Kidney glomerular epithelial cell (primary cell): ENCODE results near the gene GIPC1.
A peak's percentile ranks its signal among the peaks of the same experiment; 100 is the strongest.

ENCODE experiments used
- DNase-seq: peaks from one replicate; lab custom pipeline; 2025; lab: John Stamatoyannopoulos, UW

GIPC1 gene

DNA sequence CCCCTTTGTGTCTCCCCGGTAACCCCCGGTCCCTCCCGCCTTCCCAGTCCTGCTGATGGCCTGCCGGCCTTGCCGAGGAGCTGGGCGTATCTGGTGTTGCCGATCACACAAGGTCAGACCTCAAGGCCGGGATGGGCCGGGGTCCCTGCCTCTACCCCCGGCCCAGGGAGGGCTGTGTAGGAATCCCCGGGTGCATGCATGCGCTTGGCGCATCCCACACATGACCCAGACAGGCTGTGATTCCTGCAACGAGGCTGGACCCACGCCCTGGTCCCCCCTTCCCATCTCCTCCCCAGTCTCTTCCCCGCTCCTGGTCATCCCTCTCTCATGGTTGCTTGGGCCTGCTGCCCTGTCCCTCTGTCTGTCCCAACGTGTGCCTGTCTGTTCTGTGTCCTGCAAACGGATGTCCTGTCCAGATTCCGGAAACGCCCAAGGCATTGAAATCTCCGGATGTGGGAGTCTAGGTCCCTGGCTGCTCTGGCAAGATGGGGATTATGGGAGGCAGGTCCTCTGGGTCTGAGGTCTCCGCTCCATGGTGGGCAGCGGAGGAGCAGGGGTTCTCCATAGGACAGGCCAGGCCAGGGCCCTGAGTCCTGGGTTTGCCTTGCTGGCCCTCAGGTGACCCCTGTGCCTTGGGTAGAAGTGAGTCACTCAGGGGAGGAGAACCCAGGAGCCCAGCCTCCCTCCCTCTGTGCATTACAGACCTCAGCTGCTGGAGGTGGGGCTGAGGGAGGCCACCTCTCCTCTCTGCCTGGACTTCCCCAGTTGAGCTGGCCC is 61.2 kb downstream of the GIPC1 start:
- DNase-seq = peak; percentile 80

DNA sequence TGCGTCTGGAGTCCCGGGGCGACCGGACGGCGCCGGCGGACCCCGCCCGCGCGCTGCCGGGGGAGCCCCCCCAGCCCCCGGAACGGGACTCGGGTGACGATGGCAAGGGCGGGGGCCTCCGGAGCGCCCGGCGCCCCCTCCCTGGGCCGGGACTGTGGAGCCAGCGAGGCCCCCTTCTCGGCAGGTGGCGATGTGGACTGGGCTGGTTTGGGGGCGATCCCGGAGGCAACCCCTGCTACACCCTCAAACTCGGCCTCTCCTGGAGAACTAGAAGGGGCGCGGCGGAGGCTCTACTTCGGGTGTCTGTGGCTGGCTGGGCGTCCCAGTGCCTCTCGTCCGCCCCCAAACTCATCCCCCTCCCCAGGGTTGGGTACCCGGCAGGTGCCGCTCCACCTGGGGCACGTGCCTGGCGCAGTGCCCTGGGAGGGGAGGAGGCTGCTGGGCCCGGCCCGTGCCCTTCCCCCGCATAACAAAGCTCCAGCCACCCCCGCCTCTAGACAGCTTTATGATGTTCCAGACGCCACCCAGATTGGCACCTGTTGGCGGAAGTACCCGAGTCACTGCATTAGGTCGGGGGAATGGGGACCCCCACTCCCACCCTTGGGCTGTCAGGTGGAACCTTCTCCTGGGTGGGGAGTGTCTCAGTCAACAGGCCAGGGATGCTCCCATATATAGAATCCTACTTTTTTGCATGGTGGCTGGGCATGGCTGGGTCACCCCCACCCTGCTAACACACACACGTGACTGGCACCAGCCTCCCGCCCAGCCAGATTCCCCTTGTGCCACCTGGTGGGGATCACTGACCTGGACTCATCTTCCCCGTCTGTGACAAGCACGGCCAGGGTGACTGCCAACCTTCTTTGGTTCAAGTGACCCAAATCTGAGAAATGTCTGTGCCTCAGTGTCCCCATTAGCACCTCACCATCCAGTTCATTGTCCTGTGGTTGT is 62.1 kb downstream of the GIPC1 start:
- peak; percentile 18 for DNase-seq

DNA sequence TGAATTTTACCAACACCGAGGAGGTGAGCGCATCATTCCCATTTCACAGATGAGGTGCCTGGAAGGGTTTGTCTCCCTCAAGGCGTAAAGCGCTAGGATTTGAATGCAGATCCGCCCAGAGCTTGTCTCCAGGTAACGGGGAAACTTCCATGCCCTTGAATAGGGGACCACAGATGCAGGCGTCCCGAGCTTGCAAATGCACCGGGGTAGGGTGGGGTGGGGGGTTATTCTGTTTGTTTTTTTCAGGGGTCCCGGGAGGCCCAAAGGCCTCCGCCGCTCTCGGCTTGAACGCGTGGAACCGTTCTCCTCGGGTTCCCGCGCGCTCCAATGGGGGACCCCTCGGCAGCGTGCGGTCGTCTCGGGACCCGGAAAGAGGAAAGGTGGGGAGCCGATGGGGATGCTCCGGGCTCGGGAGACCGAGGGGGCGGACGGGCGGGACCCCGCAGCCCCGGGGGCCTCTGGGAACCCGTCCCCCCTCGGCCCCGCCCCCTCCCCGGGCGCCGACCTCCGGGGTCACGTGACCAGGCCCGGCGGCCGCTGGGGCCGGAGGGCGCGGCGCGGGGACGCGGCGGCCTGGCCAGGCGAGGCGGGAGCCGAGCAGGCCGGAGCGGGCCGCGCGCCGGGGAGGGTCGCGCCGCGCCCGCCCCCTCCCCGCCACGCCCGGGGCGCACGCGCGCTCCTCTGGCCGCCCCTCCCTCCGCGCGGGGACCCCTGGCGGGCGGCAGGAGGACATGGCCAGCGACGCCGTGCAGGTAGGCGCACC is 63.0 kb downstream of the GIPC1 start, which contains the start of gene PKN1:
Gene PKN1, plus strand, starts transcription at position 516 of the 763 bp plus-strand sequence. Its CDS starts 216 bp downstream, at position 732.
- no peak for DNase-seq

DNA sequence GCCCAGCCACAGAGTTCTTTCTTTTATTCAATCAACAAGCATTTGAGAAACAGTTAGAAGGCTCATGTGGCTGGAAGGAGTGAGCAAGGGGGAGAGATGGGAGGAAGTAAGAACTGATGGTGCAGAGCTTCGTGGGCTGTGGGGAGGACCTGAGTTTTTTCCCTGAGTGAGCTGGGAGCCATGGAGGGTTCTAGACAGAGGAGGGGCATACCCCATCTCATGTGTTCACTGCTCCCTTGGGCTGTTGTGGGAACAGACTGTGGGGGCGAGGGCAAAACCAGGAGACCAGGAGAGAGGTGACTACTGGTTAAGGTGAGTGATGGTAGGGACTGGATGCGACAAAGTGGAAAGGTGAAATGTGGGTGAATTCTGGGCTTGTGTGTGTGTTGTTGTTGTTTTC is 65.2 kb downstream of the GIPC1 start:
- DNase-seq = no peak

DNA sequence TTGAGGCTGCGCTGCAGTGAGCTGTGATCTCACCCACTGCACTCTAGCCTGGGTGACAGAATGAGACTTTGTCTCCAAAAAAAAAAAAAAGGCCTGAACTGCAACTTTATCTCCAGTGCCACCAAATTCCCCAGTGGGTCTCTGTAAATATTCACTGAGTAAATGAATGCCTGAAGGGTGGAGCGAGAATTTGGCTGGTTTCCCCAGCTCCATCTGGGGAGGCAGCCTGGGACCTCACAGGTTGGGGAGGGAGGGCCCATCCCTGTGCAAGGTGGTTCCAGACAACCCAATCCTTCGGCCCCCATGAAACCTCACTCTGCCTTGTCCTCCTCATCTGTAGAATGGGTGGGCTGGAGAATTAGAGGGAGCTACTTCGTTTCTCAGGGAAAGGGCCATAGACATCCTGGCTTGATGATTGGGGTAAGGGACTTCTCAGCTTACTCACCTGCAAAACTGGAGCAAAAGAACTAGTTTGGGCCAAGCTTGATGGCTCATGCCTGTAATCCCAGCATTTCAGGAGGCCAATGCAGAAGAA is 67.0 kb downstream of the GIPC1 start:
- no peak for DNase-seq
